ENCODE measurements around the gene STAP1.

DNA sequence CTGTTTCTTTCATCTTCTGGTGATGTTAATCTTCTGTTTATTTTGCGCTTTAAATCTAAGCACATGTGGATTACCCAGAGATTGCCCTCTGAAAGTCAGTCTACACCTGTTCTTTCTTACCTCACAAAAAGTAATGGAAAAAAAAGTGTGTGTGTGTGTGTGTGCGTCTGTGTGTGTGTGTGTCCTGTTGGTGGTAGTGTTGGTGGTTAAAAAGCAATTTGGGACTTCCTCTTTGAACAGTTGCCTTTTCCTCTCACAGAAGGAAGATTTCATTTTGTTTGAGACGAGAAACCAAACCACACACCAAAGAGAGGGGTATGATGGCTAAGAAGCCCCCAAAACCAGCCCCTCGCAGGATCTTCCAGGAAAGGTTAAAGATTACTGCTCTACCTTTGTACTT is at the start of gene STAP1:
- TF ChIP-seq CTCF (conservative IDR thresholded peaks at IDR 0.05; ENCODE audit: low read length) (peak; percentile 46; the same call in 1 of the 2 replicates), EZH2phosphoT487 (IDR thresholded peaks at IDR 0.05; ENCODE audit: borderline replicate concordance, low read depth, low read length) (no peak)
